K562 (cell line): Measurements from ENCODE around the gene CTAG2. TPM values are rescaled to one million over a fixed set of nuclear protein-coding genes. Genes with fewer than 3 reads are reported as not detected.
"Not testable (repeated sequence)": the region's sequence is repeated elsewhere in the genome, so short reads cannot be mapped to it uniquely, and the experiment has no call there.

Source experiments
- ATAC-seq: fragments of 200-7000 bp; cut with Tn5 transposase; 3 replicates; pipeline ENCODE4 v1.9.1; 2020; ENCODE audit warnings: moderate library complexity
- BruUV-seq: library from RNA; stranded (reverse); fragments of 400-500 nt; replicated peaks from 2 replicates; lab custom pipeline; 2021; lab: Mats Ljungman, UMichigan
- CTCF ChIA-PET: fragments of 300-600 bp; formaldehyde crosslinking; extraction: SDS; loops from one replicate; lab custom pipeline; 2021; ENCODE audit warnings: low intra/inter-chr PET ratio; lab: Yijun Ruan, JAX
- POLR2A ChIA-PET: fragments of 300-600, 350-650 bp; sonication (Branson Sonifier 250); formaldehyde crosslinking; extraction: SDS; loops from one replicate; lab custom pipeline; 2021; ENCODE audit warnings: antibody characterized with exemption, inconsistent platforms; lab: Yijun Ruan, JAX
- DNase-seq, 4 experiments: peaks; one replicate each; pipeline versions ENCODE4 v3.0.0 to v3.0.0-alpha.2; 2011 to 2018; ENCODE audit warnings: low spot score in 3 of 4, mixed read lengths in 3 of 4; ENCODE audit errors: extremely low read depth in 1 of 4
- FAIRE-seq: peaks from 2 replicates; lab custom pipeline; 2011; peaks lifted over from hg19 to GRCh38; lab: Jason Lieb, UNC
- H2AFZ ChIP-seq: 2 replicates; pipeline ENCODE4 v1.6.0; 2011; ENCODE audit warnings: low read depth, low read length, control low read depth, inconsistent platforms
- H3K27ac ChIP-seq: fragments of 200-600 bp; 3 replicates; pipeline ENCODE4 v1.8.0; 2011; ENCODE audit warnings: low read depth, mild to moderate bottlenecking, control low read depth, inconsistent platforms, low read length, moderate library complexity, mixed read lengths; ENCODE audit errors: extremely low read depth
- H3K27me3 ChIP-seq, 2 experiments: fragments of 300-600 bp in 1 of 2; 2 replicates in 1 of 2; 3 replicates in 1 of 2; pipeline versions ENCODE4 v1.6.0 to v1.8.0; 2011; ENCODE audit warnings: inconsistent platforms in 2 of 2, low read length in 2 of 2, mild to moderate bottlenecking in 1 of 2, mixed read lengths in 1 of 2, moderate library complexity in 1 of 2; ENCODE audit not compliant: control insufficient read depth in 2 of 2, insufficient read depth in 2 of 2
- H3K36me3 ChIP-seq: fragments of 300-600 bp; 3 replicates; pipeline ENCODE4 v1.8.0; 2011; ENCODE audit warnings: mild to moderate bottlenecking, low read length, inconsistent platforms; ENCODE audit not compliant: control insufficient read depth, insufficient read depth
- H3K4me1 ChIP-seq, 2 experiments: fragments of 200-600 bp in 1 of 2; replicated peaks in 1 of 2; 2 replicates in 1 of 2; 3 replicates in 1 of 2; pipeline versions ENCODE4 v1.5.1 to v1.8.0; 2011; ENCODE audit warnings: inconsistent platforms in 2 of 2, low read length in 2 of 2, mild to moderate bottlenecking in 1 of 2, mixed read lengths in 1 of 2, moderate library complexity in 1 of 2; ENCODE audit not compliant: control insufficient read depth in 2 of 2, insufficient read depth in 2 of 2
- H3K4me2 ChIP-seq: 2 replicates; pipeline ENCODE4 v1.6.1; 2011; ENCODE audit warnings: low read length, control low read depth, inconsistent platforms, mixed read lengths; ENCODE audit not compliant: insufficient read depth
- H3K4me3 ChIP-seq: fragments of 200-600 bp; sonication (generic), shearing (Covaris generic); 2 replicates; pipeline ENCODE4 v1.5.1; 2016; ENCODE audit warnings: control low read depth, inconsistent platforms
- H3K79me2 ChIP-seq: fragments of 200-600 bp; 3 replicates; pipeline ENCODE4 v1.8.0; 2011; ENCODE audit warnings: low read length, inconsistent platforms; ENCODE audit not compliant: control insufficient read depth, insufficient read depth
- H3K9ac ChIP-seq, 2 experiments: 2 replicates each; pipeline versions ENCODE4 v1.6.0 to v1.6.1; 2011; ENCODE audit warnings: low read depth in 2 of 2, low read length in 2 of 2, control low read depth in 1 of 2, inconsistent platforms in 1 of 2, mild to moderate bottlenecking in 1 of 2, mixed read lengths in 1 of 2; ENCODE audit not compliant: insufficient read depth in 1 of 2
- H3K9me1 ChIP-seq: one replicate; pipeline ENCODE4 v1.6.0; 2011; ENCODE audit warnings: inconsistent platforms, mild to moderate bottlenecking, low read length, moderate library complexity; ENCODE audit not compliant: control insufficient read depth, insufficient read depth
- H3K9me3 ChIP-seq: replicated peaks from 2 replicates; pipeline ENCODE4 v1.5.1; 2011; ENCODE audit warnings: low read depth, low read length, inconsistent platforms; ENCODE audit not compliant: control insufficient read depth, insufficient read depth
- H4K20me1 ChIP-seq: replicated peaks from 2 replicates; pipeline ENCODE4 v1.6.1; 2011; ENCODE audit warnings: low read length, inconsistent platforms, mixed read lengths; ENCODE audit not compliant: control insufficient read depth, insufficient read depth
- EHMT2 ChIP-seq: fragments of 450-650 bp; IDR thresholded peaks from 2 replicates; pipeline ENCODE4 v1.6.1; 2018; ENCODE audit warnings: antibody characterized with exemption
- FOXA3 ChIP-seq, 2 experiments: fragments of 450-650 bp in 1 of 2; sonication (generic) in 1 of 2; formaldehyde crosslinking; IDR thresholded peaks in 1 of 2; conservative IDR thresholded peaks in 1 of 2; 2 replicates each; pipeline versions ENCODE4 v1.4.0 to v1.8.0; 2020 to 2022; ENCODE audit warnings: mild to moderate bottlenecking in 2 of 2, missing genetic modification reagents in 1 of 2
- FOXK2 ChIP-seq, 2 experiments: fragments of 450-650 bp; IDR thresholded peaks in 1 of 2; conservative IDR thresholded peaks in 1 of 2; 2 replicates each; pipeline ENCODE4 v1.6.1; 2016; ENCODE audit warnings: low read depth in 2 of 2, mild to moderate bottlenecking in 1 of 2
- YY1 ChIP-seq, 3 experiments: IDR thresholded peaks; 2 replicates each; pipeline ENCODE4 v1.6.1; 2011; ENCODE audit warnings: low read length in 2 of 3, mild to moderate bottlenecking in 2 of 3, moderate library complexity in 2 of 3, borderline replicate concordance in 1 of 3, control low read depth in 1 of 3, low read depth in 1 of 3; ENCODE audit not compliant: insufficient read depth in 3 of 3, insufficient replicate concordance in 2 of 3, control insufficient read depth in 1 of 3, insufficient read length in 1 of 3; ENCODE audit errors: extremely low read depth in 1 of 3
- ZNF512 ChIP-seq: IDR thresholded peaks from 2 replicates; pipeline ENCODE4 v1.6.1; 2016; ENCODE audit warnings: missing genetic modification characterization, missing compliant biosample characterization
- WGBS: fragments of 100-300 bp; shearing (Covaris generic); methylation state at CpG from one replicate; pipeline ENCODE4 v1.1.6; 2016; ENCODE audit warnings: low coverage, mixed read lengths; ENCODE audit not compliant: insufficient coverage; ENCODE audit errors: missing lambda C conversion rate; 5-methylcytosine and 5-hydroxymethylcytosine counted together
- in situ Hi-C: fragments of 300-500 bp; cut with MboI; formaldehyde crosslinking; loops from 4 replicates; pipeline ENCODE4 v1.15.0; 2018; ENCODE audit warnings: inconsistent platforms, mixed read lengths
- intact Hi-C: fragments of 100-400 bp; cut with micrococcal nuclease; formaldehyde crosslinking; loops from 2 replicates; pipeline ENCODE4 v1.14.2; 2022
- polyA plus RNA-seq, 8 experiments: library from polyadenylated mRNA; depleted of rRNA in 4 of 8; stranded (reverse) in 5 of 8; unstranded in 3 of 8; fragments of >200 nt; fragmentation: Nextera tagmentation in 2 of 8; fragmentation: Illumina TruSeq in 1 of 8; extraction: Ambion mirVana in 2 of 8; extraction: Trizol in 1 of 8; gene quantifications; 2 replicates each; pipeline versions ENCODE4 v1.2.1 to v1.2.3, GENCODE V29; 2011 to 2014; ENCODE audit warnings: inconsistent platforms in 1 of 8, missing spikeins in 1 of 8
- total RNA-seq, 7 experiments: library from RNA; depleted of rRNA in 6 of 7; stranded (reverse); fragments of >200 nt in 6 of 7; fragmentation: Illumina TruSeq in 2 of 7; extraction: Trizol in 2 of 7; gene quantifications; 2 replicates each; pipeline versions ENCODE4 v1.2.1 to v1.2.3, GENCODE V29; 2011 to 2021; ENCODE audit warnings: low replicate concordance in 1 of 7

CTAG2 gene
- total and polyA plus RNA-seq, 9 of the 15 experiments (the other 6 are each of a cell fraction or from before 2014, with no cell fraction given) = 1.7 to 63.0 (median 18.8) TPM

DNA sequence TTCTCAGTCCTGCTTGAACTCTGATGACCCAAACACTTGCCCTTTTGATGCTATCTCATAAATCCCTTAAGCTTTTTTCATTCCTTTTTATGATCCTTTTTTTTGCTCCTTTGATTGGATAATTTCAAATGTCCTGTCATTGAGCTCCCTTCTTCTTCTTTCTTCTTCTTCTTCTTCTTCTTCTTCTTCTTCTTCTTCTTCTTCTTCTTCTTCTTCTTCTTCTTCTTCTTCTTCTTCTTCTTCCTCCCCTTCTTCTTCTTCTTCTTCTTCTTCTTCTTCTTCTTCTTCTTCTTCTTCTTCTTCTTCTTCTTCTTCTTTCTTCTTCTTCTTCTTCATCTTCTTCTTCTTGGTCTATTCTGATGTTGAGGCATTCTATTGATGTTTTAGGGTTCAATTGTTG lies 18.7 kb upstream of the CTAG2 start:
- CTCF ChIA-PET, H3K27ac ChIP-seq, H3K9me3 ChIP-seq, ATAC-seq, H3K36me3 ChIP-seq, H3K4me2 ChIP-seq, H3K9ac ChIP-seq, H4K20me1 ChIP-seq, H2AFZ ChIP-seq, intact Hi-C loops, POLR2A ChIA-PET, H3K27me3 ChIP-seq, BruUV-seq, DNase-seq, H3K79me2 ChIP-seq, H3K9me1 ChIP-seq, H3K4me3 ChIP-seq, FAIRE-seq, in situ Hi-C loops, H3K4me1 ChIP-seq: not testable (repeated sequence)
- peak; percentile 77 for TF ChIP-seq ZNF512 (tag)

GRCh38 chrX:154670848-154671247 lies 17.5 kb upstream of the CTAG2 start:
- intact Hi-C loops, FAIRE-seq, CTCF ChIA-PET, H3K27me3 ChIP-seq, H4K20me1 ChIP-seq, ATAC-seq, BruUV-seq, H3K9ac ChIP-seq, in situ Hi-C loops, POLR2A ChIA-PET, H3K4me3 ChIP-seq, H3K4me1 ChIP-seq, H3K9me3 ChIP-seq, H3K9me1 ChIP-seq, H3K36me3 ChIP-seq, H3K79me2 ChIP-seq, H3K27ac ChIP-seq: not testable (repeated sequence)
- Histone ChIP-seq H2AFZ (peak overlapping the region; percentile 63; the same call in 1 of the 2 replicates), H3K4me2 (peak overlapping the region; percentile 55)
- TF ChIP-seq YY1 (IDR thresholded peaks at IDR 0.05; ENCODE audit: borderline replicate concordance in 1 of 3, control insufficient read depth in 1 of 3, extremely low read depth in 1 of 3, insufficient read depth in 3 of 3, insufficient read length in 1 of 3, insufficient replicate concordance in 2 of 3, low read depth in 1 of 3, low read length in 2 of 3) (peak in 2 of 3 experiments; percentile 52 to 79), EHMT2 (peak; percentile 76; the same call in 1 of the 2 replicates), FOXK2 (conservative IDR thresholded peaks at IDR 0.05 in 1 of 2, IDR thresholded peaks at IDR 0.05 in 1 of 2; ENCODE audit: low read depth in 2 of 2) (peak; percentile 84 to 91), FOXA3 (CRISPR knock-in tag; conservative IDR thresholded peaks at IDR 0.05 in 1 of 2, IDR thresholded peaks at IDR 0.05 in 1 of 2) (peak in 1 of 2 experiments; percentile 75; a peak in 3 of 4 replicates)
- WGBS = 17% methylated on average over 7 of the region's 8 CpGs
- DNase-seq = peak in 1 of 4 experiments; percentile 37
